ENCODE data around the gene PRR15L. TPM values are rescaled to one million over a fixed set of nuclear protein-coding genes. Genes with fewer than 3 reads are reported as not detected.
A peak's percentile ranks its signal among the peaks of the same experiment; 100 is the strongest.

PRR15L gene
- total and polyA plus RNA-seq, 2 of the 8 experiments (the other 6 are each of a cell fraction or from before 2014, with no cell fraction given) = 0.26 to 1.1 TPM

GRCh38 chr17:47978324-47978723, 20.6 kb upstream of the PRR15L start:
- Histone ChIP-seq H4K20me1 (replicated peaks in 1 of 2; ENCODE audit: control insufficient read depth in 1 of 2, insufficient read depth in 2 of 2, low read length in 2 of 2) (no peaks in the 10 kb centered on the region), H2BK120ac (replicated peaks; ENCODE audit: low read depth, low read length) (no peak overlapping the region), H2AFZ (ENCODE audit: low read length) (no peak overlapping the region), H3K23me2 (ENCODE audit: low read depth, low read length) (no peaks in the 10 kb centered on the region), H2BK12ac (ENCODE audit: low read depth, low read length) (no peak overlapping the region), H3K79me2 (ENCODE audit: control insufficient read depth in 1 of 2, insufficient read depth in 2 of 2, low read length in 2 of 2) (no peaks in the 10 kb centered on the region), H3K9ac (replicated peaks in 1 of 4; ENCODE audit: extremely low read depth in 1 of 4, low read depth in 3 of 4, low read length in 3 of 4) (no peak overlapping the region), H3K27me3 (replicated peaks in 1 of 4; ENCODE audit: control insufficient read depth in 3 of 4, extremely low read depth in 1 of 4, insufficient read depth in 3 of 4, low read length in 3 of 4) (no peaks in the 10 kb centered on the region), H4K91ac (replicated peaks; ENCODE audit: insufficient read length, low read length) (no peak overlapping the region), H3K14ac (ENCODE audit: insufficient read length) (no peak overlapping the region), H3K4me3 (ENCODE audit: extremely low read depth in 1 of 4, insufficient read depth in 2 of 4, low read depth in 3 of 4, low read length in 4 of 4) (no peak overlapping the region), H3K4ac (replicated peaks; ENCODE audit: insufficient read length, low read depth, low read length) (no peak overlapping the region), H3K4me2 (ENCODE audit: insufficient read depth in 1 of 2, low read depth in 2 of 2, low read length in 2 of 2) (no peak overlapping the region), H3K23ac (ENCODE audit: insufficient read length) (no peak overlapping the region), H2BK20ac (ENCODE audit: low read length) (no peak overlapping the region), H3K18ac (ENCODE audit: extremely low read depth, low read length) (no peak overlapping the region), H3K4me1 (replicated peaks in 1 of 4; ENCODE audit: control insufficient read depth in 3 of 4, insufficient read depth in 4 of 4, low read length in 3 of 4) (no peaks in the 10 kb centered on the region; a peak in 1 of 7 replicates), H3K79me1 (ENCODE audit: low read depth, low read length) (peaks cover 3% of the 10 kb centered on the region; the same call in 1 of the 2 replicates), H4K8ac (ENCODE audit: extremely low read depth, insufficient read depth, low read length) (no peak overlapping the region), H4K5ac (ENCODE audit: insufficient read length, low read depth, low read length) (no peak overlapping the region), H2AK5ac (ENCODE audit: low read depth, low read length) (no peak overlapping the region), H2BK15ac (ENCODE audit: low read length) (no peak overlapping the region), H3K56ac (replicated peaks; ENCODE audit: insufficient read length, low read depth, low read length) (no peak overlapping the region), H3K27ac (ENCODE audit: low read depth, low read length) (no peak overlapping the region), H2BK5ac (ENCODE audit: low read depth, low read length) (no peak overlapping the region), H3K9me3 (ENCODE audit: insufficient read depth in 2 of 2, low read depth in 1 of 2, low read length in 1 of 2) (no peaks in the 10 kb centered on the region), H3K36me3 (ENCODE audit: control insufficient read depth in 2 of 4, insufficient read depth in 4 of 4, low read length in 3 of 4) (peaks cover 24 to 78% (median 58%) of the 10 kb centered on the region in 4 experiments; a peak in 7 of 8 replicates)
- FAIRE-seq (peak; percentile 63), DNase-seq (ENCODE audit: low read depth in 1 of 2, low spot score in 2 of 2) (peak in 1 of 2 experiments; percentile 83)
- ChIA-PET CTCF (ENCODE audit: partially characterized antibody) (interaction anchor here (0.5 to 40.5 kb wide), 26 partner anchors 9 to 145 kb away, joined by 3 to 1010 read pairs (median 4); partner anchors contain the start of genes PNPO, PRR15L and SCRN2), POLR2A (ENCODE audit: partially characterized antibody) (interaction anchor here (0.7 to 2.2 kb wide), 11 partner anchors 13 to 135 kb away, joined by 3 to 5 read pairs (median 3); partner anchors contain the start of gene NFE2L1)
- no peak for TF ChIP-seq CREB1 (IDR thresholded peaks at IDR 0.05)
- 0 out of 2 replicates have a peak, but pooled peaks have one; percentile 15 for TF ChIP-seq RXRA (IDR thresholded peaks at IDR 0.05; ENCODE audit: insufficient read depth, low read depth, low read length)
- peak; percentile 91 to 96 (median 94) for TF ChIP-seq CTCF (IDR thresholded peaks at IDR 0.05; ENCODE audit: control extremely low read depth in 1 of 3, insufficient read depth in 1 of 3, low read depth in 1 of 3, low read length in 3 of 3)
- no peak for TF ChIP-seq SP2 (IDR thresholded peaks at IDR 0.05; ENCODE audit: low read length)
- peak in 1 of 2 experiments; percentile 59; a peak in 1 of 4 replicates for TF ChIP-seq SIN3A (conservative IDR thresholded peaks at IDR 0.05 in 1 of 2, IDR thresholded peaks at IDR 0.05 in 1 of 2; ENCODE audit: low read depth in 1 of 2, low read length in 2 of 2)
- peak; percentile 92 to 97 for TF ChIP-seq RAD21 (IDR thresholded peaks at IDR 0.05 in 1 of 2, conservative IDR thresholded peaks at IDR 0.05 in 1 of 2; ENCODE audit: low read depth in 2 of 2, low read length in 2 of 2)
- WGBS, 2 experiments (ENCODE audit: extremely low coverage in 1 of 2, insufficient coverage in 1 of 2, insufficient read length in 1 of 2, insufficient replicate concordance in 2 of 2, low coverage in 1 of 2, low lambda C conversion rate in 2 of 2, missing lambda C conversion rate in 1 of 2) = 36% methylated on average over 7 of the region's 7 CpGs; no CpG with 5 or more reads in 1 of the 2 experiments

All from H1 (cell line).